Activated CD8-positive, alpha-beta T cell treated with anti-CD3 and anti-CD28 coated beads, Interleukin-2, amount 10 ng/mL, durations not matched to agents 7 days and 5 days (primary cell): ENCODE results near the gene BRF1. TPM values are rescaled to one million over a fixed set of nuclear protein-coding genes. Genes with fewer than 3 reads are reported as not detected.
A peak's percentile ranks its signal among the peaks of the same experiment; 100 is the strongest.

Source experiments
- ATAC-seq: fragments of 150-1000 bp; cut with Tn5 transposase; one replicate; pipeline ENCODE4 v1.10.0; 2021; ENCODE audit warnings: moderate library complexity
- CTCF ChIA-PET: fragments of 350-600 bp; sonication (Branson Sonifier 250); formaldehyde crosslinking; loops from one replicate; lab custom pipeline; 2021; ENCODE audit warnings: antibody characterized with exemption; lab: Charles Lee
- POLR2A ChIA-PET: fragments of 350-600 bp; sonication (Branson Sonifier 250); formaldehyde crosslinking; loops from one replicate; lab custom pipeline; 2021; ENCODE audit warnings: antibody characterized with exemption; lab: Charles Lee
- DNase-seq: peaks from one replicate; pipeline ENCODE4 v3.0.0-alpha.2; 2020
- H3K27ac Mint-ChIP-seq: one replicate; pipeline ENCODE4 v1.8.0; 2021; ENCODE audit warnings: mild to moderate bottlenecking, mixed read lengths
- H3K27me3 Mint-ChIP-seq: one replicate; pipeline ENCODE4 v1.8.0; 2021; ENCODE audit warnings: low read depth, mixed read lengths
- H3K36me3 Mint-ChIP-seq: one replicate; pipeline ENCODE4 v1.8.0; 2021; ENCODE audit warnings: low read depth, mixed read lengths
- H3K4me1 Mint-ChIP-seq: one replicate; pipeline ENCODE4 v1.8.0; 2021; ENCODE audit warnings: low read depth, mixed read lengths
- H3K4me3 Mint-ChIP-seq: one replicate; pipeline ENCODE4 v1.8.0; 2021; ENCODE audit warnings: mild to moderate bottlenecking, mixed read lengths
- H3K9me3 Mint-ChIP-seq: one replicate; pipeline ENCODE4 v1.8.0; 2022; ENCODE audit warnings: mixed read lengths; ENCODE audit not compliant: insufficient read depth
- total RNA-seq, 2 experiments: library from RNA; stranded (reverse); gene quantifications; one replicate each; pipeline ENCODE4 v1.2.3, GENCODE V29; 2021

Gene BRF1, protein sequence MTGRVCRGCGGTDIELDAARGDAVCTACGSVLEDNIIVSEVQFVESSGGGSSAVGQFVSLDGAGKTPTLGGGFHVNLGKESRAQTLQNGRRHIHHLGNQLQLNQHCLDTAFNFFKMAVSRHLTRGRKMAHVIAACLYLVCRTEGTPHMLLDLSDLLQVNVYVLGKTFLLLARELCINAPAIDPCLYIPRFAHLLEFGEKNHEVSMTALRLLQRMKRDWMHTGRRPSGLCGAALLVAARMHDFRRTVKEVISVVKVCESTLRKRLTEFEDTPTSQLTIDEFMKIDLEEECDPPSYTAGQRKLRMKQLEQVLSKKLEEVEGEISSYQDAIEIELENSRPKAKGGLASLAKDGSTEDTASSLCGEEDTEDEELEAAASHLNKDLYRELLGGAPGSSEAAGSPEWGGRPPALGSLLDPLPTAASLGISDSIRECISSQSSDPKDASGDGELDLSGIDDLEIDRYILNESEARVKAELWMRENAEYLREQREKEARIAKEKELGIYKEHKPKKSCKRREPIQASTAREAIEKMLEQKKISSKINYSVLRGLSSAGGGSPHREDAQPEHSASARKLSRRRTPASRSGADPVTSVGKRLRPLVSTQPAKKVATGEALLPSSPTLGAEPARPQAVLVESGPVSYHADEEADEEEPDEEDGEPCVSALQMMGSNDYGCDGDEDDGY
- 10 to 100 TPM; 42.1 to 44.7 TPM for total RNA-seq

DNA sequence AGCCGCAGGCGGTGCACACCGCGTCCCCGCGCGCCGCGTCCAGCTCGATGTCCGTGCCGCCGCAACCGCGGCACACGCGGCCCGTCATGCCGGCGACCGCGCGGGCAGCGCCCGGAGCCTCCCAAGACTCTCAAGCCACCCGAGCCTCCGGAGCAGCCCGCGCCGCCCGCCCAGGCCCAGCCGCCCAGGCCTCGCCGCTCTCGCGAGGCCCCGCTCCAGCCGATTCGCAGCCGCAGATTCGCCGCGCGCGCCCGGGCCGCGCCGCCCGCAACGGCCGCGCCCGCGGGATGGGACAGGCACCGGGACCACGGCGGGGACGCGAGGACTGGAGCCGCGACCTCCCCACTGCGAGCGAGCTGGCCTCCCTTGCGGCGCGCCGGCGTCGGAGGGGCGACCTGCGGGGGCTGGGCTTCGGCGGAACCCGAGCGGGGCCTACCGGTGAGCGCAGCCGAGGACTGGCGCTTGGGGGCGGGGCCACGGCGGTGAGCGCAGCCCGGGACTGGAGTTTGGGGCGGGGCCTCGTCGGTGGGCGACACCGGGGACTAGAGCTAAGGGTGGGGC lies at the start of gene BRF1:
Gene BRF1, minus strand, starts transcription at position 460 of the 561 bp plus-strand sequence. Its CDS starts 372 bp downstream, at position 88.
- CTCF ChIA-PET, result interaction anchor here (0.7 to 1.7 kb wide), 8 partner anchors 8 to 210 kb away, joined by 3 to 13 read pairs (median 4); partner anchors contain the start of gene PACS2
- POLR2A ChIA-PET, result interaction anchor here (0.5 to 3.1 kb wide), 15 partner anchors 8 to 277 kb away, joined by 3 to 56 read pairs (median 5); partner anchors contain the start of genes BTBD6, GPR132 and PACS2
- Mint-ChIP-seq H3K9me3 (no peaks in the 10 kb centered on the region), H3K36me3 (peaks cover 22% of the 10 kb centered on the region), H3K27ac (peak within 1 kb of the TSS; percentile 95), H3K4me3 (peak within 1 kb of the TSS; percentile 87), H3K4me1 (peaks cover 44% of the 10 kb centered on the region), H3K27me3 (no peaks in the 10 kb centered on the region)
- peak; percentile 97 for DNase-seq
- peak; percentile 91 for ATAC-seq

DNA sequence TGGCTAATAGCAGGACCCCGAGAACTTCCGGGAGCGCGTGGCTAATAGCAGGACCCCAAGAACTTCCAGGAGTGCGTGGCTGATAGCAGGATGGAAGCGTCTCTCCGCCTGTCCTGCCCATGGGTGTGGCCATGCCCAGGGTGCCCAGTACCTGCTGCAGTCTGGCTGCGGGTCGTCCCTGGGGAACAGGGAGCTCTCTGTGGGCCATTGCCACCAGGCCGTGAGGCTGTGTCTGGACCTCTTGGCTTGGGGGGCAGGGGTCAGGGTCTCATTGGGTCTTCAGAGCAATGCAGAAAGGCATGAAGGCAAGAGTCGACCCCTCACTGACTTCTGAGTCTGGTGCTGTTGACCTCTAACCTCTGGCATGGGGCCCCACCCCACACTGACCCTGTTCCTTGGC lies 49.2 kb upstream of the BRF1 start:
- H3K36me3 Mint-ChIP-seq, result peaks cover 3% of the 10 kb centered on the region
- ATAC-seq, result no peak
- POLR2A ChIA-PET, result interaction anchor here (0.8 kb wide), 1 partner anchor 13 kb away, joined by 3 read pairs; no protein-coding TSS in a partner anchor
- H3K4me1 Mint-ChIP-seq, result peaks cover 3% of the 10 kb centered on the region
- no peaks in the 10 kb centered on the region for H3K9me3 Mint-ChIP-seq
- no peak overlapping the region for H3K27ac Mint-ChIP-seq
- H3K27me3 Mint-ChIP-seq, result no peaks in the 10 kb centered on the region
- DNase-seq, result no peak
- H3K4me3 Mint-ChIP-seq, result no peak overlapping the region
- CTCF ChIA-PET, result no interaction called here

DNA sequence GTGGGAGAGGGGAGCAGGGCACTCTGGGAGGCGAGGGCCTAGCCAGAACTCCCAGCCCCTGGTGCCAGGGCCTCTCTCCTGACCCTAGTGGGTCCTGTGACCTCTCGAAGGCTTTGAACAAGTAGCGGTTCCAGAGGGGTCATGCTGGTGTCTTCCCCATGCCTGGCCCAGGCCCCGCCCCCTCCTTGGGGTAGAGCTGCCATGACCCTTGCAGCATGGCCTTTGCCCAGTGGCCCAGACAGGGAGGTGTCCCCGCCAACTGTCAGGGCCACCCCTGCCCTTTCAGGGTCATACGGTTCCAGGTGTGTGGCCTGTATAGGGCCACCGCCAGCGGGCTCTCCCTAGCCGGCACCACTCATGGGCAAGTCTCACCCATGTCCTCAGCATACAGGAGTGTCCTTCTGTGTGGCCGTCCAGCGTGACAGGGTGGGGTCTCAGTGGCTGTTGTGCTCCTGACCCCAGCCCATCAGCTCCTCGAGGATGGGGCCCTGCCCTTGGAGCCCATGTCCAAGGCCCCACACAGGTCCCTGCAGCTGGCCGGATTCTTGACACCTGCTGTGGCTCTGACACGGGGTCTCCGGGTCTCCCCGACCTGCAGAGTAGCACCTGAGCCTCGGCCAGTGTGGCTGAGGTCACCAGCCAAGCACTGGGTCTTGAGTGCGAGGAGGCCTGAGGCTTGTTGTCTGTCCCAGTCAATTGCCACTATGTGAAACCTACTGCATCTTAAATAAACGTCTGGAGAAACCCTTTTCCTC lies 48.3 kb upstream of the BRF1 start:
- Mint-ChIP-seq H3K4me1 (peaks cover 3% of the 10 kb centered on the region), H3K27ac (no peak overlapping the region), H3K36me3 (peaks cover 3% of the 10 kb centered on the region), H3K9me3 (no peaks in the 10 kb centered on the region), H3K27me3 (no peaks in the 10 kb centered on the region), H3K4me3 (no peak overlapping the region)
- POLR2A ChIA-PET, result no interaction called here
- DNase-seq (no peak), ATAC-seq (no peak)
- CTCF ChIA-PET, result no interaction called here

DNA sequence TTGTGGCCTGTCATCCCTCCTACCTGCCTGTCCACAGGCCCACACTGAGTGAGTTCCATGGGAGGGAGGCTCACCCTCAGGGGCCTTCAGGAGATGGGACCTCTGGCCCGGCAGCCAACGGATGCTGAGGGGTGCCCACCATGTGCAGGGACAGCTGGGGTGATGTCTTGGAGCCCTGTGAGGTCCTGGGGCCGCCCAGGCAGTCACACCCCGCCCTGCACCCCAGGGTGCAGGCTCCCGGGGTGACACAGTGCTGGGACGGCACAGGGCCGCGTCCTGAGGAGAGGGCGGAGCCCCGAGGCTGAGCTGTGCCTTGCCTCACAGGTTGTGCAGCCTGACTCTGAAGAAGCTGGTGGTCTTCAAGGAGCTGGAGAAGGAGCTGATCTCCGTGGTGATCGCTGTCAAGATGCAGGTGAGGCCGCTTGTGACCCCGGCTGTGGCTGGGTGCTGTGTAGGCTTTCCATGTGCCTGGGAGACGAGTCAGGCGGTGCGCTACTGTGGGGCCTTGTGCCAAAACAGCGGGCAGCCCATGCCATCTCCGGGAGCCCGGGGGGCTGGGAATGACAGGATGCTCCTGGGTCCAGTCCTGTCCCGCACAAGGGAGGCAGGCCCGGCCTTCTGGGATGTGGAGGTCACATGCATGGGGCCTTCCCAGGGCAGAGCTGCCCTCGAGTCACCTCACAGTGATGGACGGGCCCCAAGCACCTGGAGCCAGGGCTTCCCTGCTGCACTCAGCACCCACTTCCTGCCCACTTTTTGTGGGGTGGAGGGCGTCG lies 47.6 kb upstream of the BRF1 start:
- peaks cover 3% of the 10 kb centered on the region for H3K36me3 Mint-ChIP-seq
- H3K4me3 Mint-ChIP-seq, result no peak overlapping the region
- POLR2A ChIA-PET, result no interaction called here
- no peak for ATAC-seq
- no peak for DNase-seq
- H3K9me3 Mint-ChIP-seq, result no peaks in the 10 kb centered on the region
- H3K4me1 Mint-ChIP-seq, result peaks cover 3% of the 10 kb centered on the region
- no peaks in the 10 kb centered on the region for H3K27me3 Mint-ChIP-seq
- H3K27ac Mint-ChIP-seq, result no peak overlapping the region
- CTCF ChIA-PET, result no interaction called here

DNA sequence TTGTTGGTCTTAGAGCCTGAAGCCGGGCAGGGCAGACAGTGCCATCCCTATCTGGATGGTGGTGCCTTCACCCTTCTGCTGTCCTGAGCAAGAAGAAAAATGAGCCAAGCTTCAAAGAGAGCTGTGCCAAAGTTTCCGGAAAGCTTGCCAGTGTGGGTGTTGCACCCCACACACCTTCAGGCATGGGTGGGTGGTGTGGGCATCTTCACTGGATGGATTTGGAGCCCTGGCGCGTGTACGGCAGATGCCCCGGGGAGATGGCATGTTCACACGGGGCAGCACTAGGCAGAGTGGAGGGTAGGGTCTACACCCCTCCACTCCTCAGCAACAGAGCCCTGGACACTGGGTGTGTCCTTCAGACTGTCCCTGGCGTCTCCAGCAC lies 46.8 kb upstream of the BRF1 start:
- Mint-ChIP-seq H3K9me3 (no peaks in the 10 kb centered on the region), H3K27ac (no peak overlapping the region), H3K4me1 (peaks cover 3% of the 10 kb centered on the region), H3K4me3 (no peak overlapping the region), H3K36me3 (peaks cover 3% of the 10 kb centered on the region), H3K27me3 (no peaks in the 10 kb centered on the region)
- ChIA-PET POLR2A (no interaction called here), CTCF (no interaction called here)
- ATAC-seq, result no peak
- no peak for DNase-seq

DNA sequence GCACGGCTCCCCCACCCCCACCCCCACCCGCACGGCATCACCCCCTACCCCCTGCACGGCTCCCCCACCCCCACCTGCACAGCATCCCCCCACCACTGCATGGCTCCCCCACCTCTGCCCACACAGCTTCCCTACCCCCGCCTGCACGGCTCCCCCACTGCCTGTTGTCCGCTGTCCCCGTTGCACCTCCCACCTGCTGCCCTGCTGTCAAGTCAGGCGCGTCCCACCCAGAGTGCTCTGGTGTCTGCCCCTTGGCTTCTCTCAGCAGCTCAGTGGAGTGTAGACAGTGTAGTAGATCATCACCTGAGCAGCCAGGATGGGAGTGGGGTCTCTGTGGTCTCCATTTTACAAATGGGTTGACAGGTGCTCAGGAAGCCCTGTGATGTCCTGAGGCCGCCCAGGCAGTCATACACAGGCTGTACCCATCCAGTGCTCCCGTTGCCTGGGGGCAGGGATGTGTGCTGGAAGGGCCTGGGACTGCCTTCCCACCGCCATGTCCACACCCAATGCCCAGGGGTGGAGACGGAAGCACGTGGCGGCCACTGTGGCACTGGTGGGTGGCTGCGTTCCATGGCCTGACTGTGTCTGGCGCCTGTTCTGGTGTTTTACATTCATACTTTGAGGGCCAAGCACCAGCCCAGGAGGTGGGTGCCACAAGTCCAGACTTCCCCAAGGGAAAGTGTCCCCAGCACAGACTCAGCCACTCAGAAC lies 46.2 kb upstream of the BRF1 start:
- ATAC-seq, result no peak
- Mint-ChIP-seq H3K4me1 (peaks cover 2% of the 10 kb centered on the region), H3K27ac (no peak overlapping the region), H3K27me3 (no peaks in the 10 kb centered on the region), H3K9me3 (no peaks in the 10 kb centered on the region), H3K36me3 (peaks cover 3% of the 10 kb centered on the region), H3K4me3 (no peak overlapping the region)
- ChIA-PET CTCF (no interaction called here), POLR2A (no interaction called here)
- DNase-seq, result no peak

DNA sequence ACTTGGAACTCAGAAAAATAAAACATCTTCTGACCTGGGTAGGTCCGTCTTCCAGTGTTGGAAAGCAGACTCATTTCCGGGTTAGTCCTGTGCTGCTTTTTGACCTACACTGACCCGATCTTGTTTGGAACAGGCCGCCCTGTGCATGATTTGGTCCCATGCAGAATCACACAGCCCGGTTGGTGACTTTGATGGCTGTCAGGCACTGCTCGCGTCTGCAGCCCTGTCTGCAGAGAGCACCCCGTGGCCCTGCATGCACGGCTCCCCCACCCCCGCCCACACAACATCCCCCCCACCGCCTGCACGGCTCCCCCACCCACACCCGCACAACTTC lies 45.4 kb upstream of the BRF1 start:
- DNase-seq (no peak), ATAC-seq (no peak)
- H3K4me1 Mint-ChIP-seq, result no peaks in the 10 kb centered on the region
- H3K36me3 Mint-ChIP-seq, result peaks cover 3% of the 10 kb centered on the region
- H3K4me3 Mint-ChIP-seq, result no peak overlapping the region
- ChIA-PET POLR2A (interaction anchor here (0.6 kb wide), 1 partner anchor 71 kb away, joined by 3 read pairs; no protein-coding TSS in a partner anchor), CTCF (interaction anchor here (0.9 to 1.1 kb wide), 2 partner anchors 12 to 256 kb away, joined by 3 to 4 read pairs; no protein-coding TSS in a partner anchor)
- no peaks in the 10 kb centered on the region for H3K27me3 Mint-ChIP-seq
- H3K9me3 Mint-ChIP-seq, result no peaks in the 10 kb centered on the region
- H3K27ac Mint-ChIP-seq, result no peak overlapping the region

DNA sequence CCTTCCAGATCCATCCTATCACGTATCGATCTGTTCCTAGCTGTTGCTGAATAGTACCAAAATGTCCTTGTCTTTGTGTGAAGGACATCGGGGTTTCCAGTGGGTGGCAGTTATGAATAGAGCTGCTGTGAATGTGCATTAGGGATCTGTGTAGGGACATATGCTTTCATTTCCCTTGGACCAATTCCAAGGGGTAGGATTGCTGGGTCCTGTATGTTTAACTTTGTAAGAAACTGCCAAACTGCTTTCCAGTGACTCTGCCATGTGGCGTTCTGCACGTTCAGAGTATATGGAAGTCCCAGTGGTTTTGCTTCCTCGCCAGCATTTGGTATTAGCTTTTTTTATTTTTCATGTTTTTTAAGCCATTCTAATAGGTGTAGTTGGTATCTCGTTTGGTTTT lies 42.4 kb upstream of the BRF1 start:
- ATAC-seq (no peak), DNase-seq (no peak)
- H3K36me3 Mint-ChIP-seq, result peaks cover 3% of the 10 kb centered on the region
- peaks cover 5% of the 10 kb centered on the region for H3K27me3 Mint-ChIP-seq
- H3K4me3 Mint-ChIP-seq, result no peak overlapping the region
- no peaks in the 10 kb centered on the region for H3K9me3 Mint-ChIP-seq
- H3K27ac Mint-ChIP-seq, result no peak overlapping the region
- CTCF ChIA-PET, result interaction anchor here (1.4 kb wide), 1 partner anchor 9 kb away, joined by 5 read pairs; no protein-coding TSS in a partner anchor
- POLR2A ChIA-PET, result no interaction called here
- H3K4me1 Mint-ChIP-seq, result peaks cover 8% of the 10 kb centered on the region

DNA sequence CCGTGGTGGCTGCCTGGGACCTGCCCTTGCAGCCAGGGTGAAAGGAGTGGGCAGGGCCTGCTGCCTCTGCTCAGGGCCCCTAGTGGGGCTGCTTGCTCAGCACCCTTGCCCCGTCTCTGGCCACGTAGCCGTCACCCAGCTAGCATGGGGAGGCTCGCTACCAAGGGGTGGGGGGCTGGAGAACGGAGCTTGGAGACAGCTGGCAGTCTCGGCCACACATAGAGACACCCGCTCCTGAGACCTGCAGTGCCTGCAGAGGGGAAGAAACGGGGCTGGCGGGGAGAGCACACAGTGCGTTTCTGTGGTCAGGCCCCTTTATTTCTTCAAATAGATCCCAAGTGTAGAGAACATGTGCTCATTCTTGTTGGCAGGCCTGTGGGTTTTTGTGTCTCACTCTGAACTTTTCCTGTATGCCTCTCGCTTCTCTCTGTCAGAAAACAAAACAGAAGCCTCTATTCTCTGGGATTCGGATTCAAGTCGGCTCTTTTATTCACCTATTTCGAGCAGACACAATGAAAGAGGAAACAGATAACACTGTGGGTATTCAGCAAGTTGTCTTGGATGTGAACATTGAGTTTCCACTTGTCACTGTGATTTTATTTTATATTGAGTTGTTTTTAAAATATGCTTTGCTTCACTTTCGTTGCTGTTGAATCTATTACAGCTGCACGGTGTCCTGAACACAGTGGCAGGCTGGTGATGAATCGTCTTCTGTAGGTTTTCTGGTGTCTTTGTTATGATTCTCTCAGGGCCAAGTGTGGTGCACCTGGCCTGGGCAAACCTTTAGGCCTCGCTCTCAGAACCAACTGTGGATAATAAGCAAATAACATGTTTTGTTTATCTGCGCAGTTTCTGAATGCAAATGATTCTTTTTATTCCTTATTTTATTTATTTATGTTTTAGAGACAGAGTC lies 40.3 kb upstream of the BRF1 start:
- no peak for ATAC-seq
- Mint-ChIP-seq H3K4me3 (no peak overlapping the region), H3K9me3 (no peaks in the 10 kb centered on the region), H3K27me3 (peaks cover 5% of the 10 kb centered on the region), H3K27ac (no peak overlapping the region), H3K36me3 (peaks cover 3% of the 10 kb centered on the region), H3K4me1 (peaks cover 8% of the 10 kb centered on the region)
- CTCF ChIA-PET, result no interaction called here
- POLR2A ChIA-PET, result no interaction called here
- DNase-seq, result no peak
